HG03045 (cell line): ENCODE measurements around the gene DCST1.

Experiments
- ATAC-seq: cut with Tn5 transposase; IDR thresholded peaks from one replicate; pipeline ENCODE4 v1.9.1; 2021; ENCODE audit warnings: mild to moderate bottlenecking, moderate library complexity; ENCODE audit not compliant: unreplicated experiment

DCST1 gene

DNA sequence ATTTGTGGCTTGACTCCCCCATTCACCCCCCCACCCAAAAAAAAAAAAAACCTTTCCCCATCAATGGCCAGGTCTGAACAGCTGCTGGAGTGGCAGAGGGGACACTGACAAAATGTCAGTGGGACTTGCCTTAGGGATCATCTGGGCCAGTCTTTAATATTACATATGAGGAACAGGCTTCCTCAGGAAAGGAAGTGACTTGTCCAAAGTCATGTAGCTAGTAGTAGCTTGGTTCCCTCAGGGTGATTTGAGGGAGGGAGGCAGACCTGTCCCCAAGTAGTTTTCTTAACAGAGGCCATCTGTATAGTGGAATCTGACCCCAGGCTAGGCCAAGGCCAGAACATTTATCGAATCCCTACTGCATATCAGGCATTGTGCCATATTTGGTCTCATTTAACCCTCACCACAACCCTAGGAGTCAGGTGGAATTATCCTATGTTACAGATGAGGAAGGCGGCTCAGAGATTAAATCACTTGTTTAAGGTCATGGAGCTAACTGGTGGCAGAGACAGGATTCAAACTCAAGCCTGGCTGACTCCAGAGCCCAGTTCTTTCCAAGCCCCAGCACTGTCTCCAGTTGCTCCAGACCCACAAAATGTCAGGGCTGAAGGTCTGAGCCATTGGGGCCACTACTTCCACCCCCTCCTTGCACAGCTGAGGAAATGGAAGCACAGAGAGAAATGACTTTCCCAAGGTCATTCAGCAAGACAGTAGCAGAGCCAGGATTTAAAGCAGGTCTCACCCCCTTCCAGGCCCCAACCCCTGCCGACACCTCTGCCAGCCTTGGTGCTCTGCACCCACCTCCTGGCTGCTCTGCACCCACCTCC lies 20.6 kb upstream of the DCST1 start:
- no peak for ATAC-seq

DNA sequence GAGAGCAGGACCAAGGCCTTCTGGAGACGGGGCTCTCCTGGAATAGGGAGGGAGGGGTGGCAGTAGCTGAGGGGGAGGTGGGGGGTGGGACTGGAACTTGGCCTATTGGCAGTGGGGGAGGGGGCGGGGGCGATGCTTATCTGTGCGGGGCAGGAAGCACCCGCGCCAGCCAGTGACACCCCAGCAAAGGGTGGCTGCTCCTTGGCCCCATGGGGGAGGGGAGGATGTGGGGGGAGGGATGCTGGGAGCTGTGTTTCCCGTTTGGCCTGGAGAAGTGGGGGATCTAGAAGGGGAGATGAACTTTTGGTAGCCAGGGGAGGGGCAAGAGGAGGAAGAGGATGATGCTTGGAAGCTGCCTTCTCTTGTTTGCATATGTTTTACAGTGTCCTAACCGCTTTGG lies 20.0 kb upstream of the DCST1 start:
- ATAC-seq: no peak

DNA sequence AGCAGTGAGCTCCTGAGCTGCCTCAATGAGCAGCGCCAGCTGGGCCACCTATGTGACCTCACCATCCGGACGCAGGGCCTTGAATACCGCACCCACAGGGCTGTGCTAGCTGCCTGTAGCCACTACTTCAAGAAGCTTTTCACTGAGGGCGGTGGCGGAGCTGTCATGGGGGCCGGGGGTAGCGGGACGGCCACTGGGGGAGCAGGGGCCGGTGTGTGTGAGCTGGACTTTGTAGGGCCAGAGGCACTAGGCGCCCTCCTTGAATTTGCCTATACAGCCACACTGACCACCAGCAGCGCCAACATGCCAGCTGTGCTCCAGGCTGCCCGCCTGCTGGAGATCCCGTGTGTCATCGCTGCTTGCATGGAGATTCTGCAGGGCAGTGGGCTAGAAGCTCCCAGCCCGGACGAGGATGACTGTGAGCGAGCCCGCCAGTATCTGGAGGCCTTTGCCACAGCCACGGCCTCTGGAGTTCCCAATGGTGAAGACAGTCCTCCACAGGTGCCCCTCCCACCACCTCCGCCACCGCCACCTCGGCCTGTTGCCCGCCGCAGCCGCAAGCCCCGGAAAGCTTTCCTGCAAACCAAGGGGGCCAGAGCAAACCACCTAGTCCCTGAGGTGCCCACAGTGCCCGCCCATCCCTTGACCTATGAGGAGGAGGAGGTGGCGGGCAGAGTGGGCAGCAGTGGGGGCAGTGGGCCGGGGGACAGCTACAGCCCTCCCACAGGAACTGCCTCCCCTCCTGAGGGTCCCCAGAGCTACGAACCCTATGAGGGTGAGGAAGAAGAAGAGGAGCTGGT lies 18.7 kb upstream of the DCST1 start:
- no peak for ATAC-seq

- ATAC-seq: no peak
Measured at GRCh38 chr1:155015527-155016230, 17.9 kb upstream of the DCST1 start.

DNA sequence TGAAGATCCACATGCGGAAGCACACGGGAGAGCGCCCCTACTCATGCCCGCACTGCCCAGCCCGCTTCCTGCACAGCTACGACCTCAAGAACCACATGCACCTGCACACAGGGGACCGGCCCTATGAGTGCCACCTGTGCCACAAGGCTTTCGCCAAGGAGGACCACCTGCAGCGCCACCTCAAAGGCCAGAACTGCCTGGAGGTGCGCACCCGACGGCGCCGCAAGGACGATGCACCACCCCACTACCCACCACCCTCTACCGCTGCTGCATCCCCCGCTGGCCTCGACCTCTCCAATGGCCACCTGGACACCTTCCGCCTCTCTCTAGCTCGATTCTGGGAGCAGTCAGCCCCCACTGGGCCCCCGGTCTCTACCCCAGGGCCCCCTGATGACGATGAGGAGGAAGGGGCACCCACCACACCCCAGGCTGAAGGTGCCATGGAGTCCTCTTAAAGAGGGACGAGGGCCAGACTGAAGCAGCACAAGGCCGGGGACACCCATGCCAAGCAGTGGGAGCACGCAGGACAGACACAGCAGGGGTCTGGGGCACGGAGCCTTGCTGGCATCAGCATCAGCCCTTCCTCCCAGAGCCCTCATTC lies 17.3 kb upstream of the DCST1 start:
- ATAC-seq: no peak

- ATAC-seq: peak; percentile 76
Measured at GRCh38 chr1:155017041-155017945, 16.3 kb upstream of the DCST1 start.

GRCh38 chr1:155017946-155018316 lies 15.7 kb upstream of the DCST1 start:
- peak; percentile 17 for ATAC-seq

- ATAC-seq: no peak
Measured at GRCh38 chr1:155018617-155019348, 14.8 kb upstream of the DCST1 start.

- no peak for ATAC-seq
Measured at GRCh38 chr1:155019377-155020245, 14.0 kb upstream of the DCST1 start.

- ATAC-seq: no peak
Measured at GRCh38 chr1:155022136-155022926, 11.3 kb upstream of the DCST1 start.

- ATAC-seq: no peak
Measured at GRCh38 chr1:155022927-155023236, 10.7 kb upstream of the DCST1 start.

GRCh38 chr1:155023627-155024026 lies 10.0 kb upstream of the DCST1 start:
- ATAC-seq: no peak

DNA sequence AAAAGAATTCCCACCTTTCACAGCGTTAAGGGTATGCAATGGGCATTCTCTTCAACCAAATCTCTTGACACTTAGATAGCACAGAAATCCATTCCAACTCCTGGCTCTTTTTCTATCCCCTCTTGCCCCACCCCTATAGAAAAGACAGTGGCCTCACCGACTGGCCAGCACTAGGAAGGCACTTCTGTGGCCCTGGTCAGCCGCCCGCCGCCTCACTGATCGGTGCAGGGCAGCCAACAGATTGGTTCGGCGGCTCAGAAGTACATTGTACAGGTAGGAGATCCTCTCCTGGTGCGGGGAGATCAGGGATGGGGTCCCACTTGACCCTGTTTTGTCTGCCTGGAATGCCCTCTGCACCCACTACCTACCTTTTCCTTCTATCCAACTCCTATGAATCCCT lies 9.3 kb upstream of the DCST1 start:
- ATAC-seq: no peak

DNA sequence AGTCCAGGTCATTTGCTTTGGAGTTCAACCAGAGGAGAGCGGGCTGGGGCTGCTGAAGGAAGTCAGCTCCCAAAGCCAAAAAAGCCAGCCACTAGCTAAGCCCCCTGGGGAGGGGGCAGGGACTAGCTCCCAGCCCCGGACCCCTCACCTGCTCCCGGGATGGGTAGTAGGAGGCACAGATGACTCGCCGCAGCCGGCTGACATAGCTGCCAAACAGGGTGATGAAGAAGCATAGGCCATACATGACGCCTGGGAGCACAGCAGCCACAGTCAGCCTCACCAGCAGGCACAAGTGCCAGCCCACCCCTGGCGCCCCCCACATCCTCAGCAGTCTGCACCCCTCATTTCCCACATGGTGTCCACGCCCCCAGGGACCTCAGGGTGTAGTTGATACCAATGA lies 7.5 kb upstream of the DCST1 start:
- ATAC-seq: no peak

DNA sequence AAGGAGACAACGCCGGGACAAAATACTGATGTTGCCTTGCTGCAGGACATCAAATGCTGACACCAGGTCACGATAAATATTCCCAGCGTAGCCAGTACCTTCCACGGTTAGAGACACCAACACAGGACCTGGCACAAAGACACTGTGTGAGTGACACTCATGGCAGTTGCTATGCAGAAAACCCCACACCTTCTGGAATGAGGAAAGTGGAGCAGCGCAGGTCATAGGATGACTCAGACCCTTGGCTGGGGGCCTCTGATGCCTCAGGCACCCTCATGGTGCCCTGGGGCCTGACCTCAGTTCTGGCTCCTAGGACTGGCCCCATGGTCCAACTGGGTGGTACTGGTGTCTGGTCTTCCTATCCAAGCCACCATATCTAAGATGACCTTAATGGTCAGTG lies 7.0 kb upstream of the DCST1 start:
- ATAC-seq: no peak

DNA sequence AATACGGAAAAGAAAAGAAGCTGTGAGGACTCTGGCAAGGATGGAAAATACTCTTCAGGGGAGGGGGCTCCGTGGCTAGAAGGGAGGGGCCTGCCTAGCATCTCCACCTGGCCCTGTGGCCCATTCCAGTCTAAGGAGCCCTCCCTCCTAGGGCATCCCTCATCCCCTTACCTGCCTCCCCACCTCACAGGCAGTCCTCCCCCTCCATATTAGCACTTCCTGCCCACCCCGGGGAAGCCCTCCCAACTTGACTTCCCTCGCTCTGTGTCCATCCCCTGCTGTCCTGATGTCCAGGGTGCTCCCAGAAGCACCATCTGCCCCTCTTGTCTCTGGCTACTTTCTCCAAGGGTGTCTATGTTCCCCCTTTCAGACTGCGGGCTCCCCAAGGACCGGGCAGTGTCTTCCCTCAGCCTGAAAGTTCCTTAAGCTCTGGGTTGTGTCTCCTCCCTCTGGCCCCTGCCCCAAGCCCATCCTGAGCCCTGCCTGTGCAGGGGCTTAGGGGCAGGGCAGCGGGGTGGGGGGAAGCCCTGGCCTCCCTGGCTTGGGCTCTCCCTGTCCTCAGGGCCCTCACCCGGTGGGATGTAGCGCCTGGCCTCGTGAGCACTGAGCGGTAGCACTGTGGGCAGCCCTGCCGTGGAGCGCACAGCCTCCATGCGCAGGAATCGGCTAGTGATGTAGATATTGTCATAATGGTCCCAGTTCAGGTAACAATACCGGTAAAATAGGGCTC lies 3.9 kb upstream of the DCST1 start:
- no peak for ATAC-seq

GRCh38 chr1:155030243-155030795 lies 3.3 kb upstream of the DCST1 start:
- ATAC-seq: no peak
